IMR-90 (cell line): ENCODE data around the gene PTPRN2. TPM values are rescaled to one million over a fixed set of nuclear protein-coding genes. Genes with fewer than 3 reads are reported as not detected.

Experiments used
- ATAC-seq: fragments of 200-7000 bp; cut with Tn5 transposase; 2 replicates; pipeline ENCODE4 v1.9.1; 2020; ENCODE audit warnings: low read depth, mild to moderate bottlenecking, moderate library complexity
- BruUV-seq: library from RNA; stranded (reverse); fragments of 400-500 nt; replicated peaks from 2 replicates; lab custom pipeline; 2021; lab: Mats Ljungman, UMichigan
- CTCF ChIA-PET: fragments of 300-600 bp; formaldehyde crosslinking; extraction: SDS; loops from one replicate; lab custom pipeline; 2021; ENCODE audit warnings: antibody characterized with exemption; lab: Yijun Ruan, JAX
- POLR2A ChIA-PET: fragments of 300-600 bp; sonication (Branson Sonifier 250); formaldehyde crosslinking; loops from one replicate; lab custom pipeline; 2022; ENCODE audit warnings: antibody characterized with exemption; ENCODE audit not compliant: unreplicated experiment; lab: Charles Lee
- DNase-seq: peaks from one replicate; pipeline ENCODE4 v3.0.0; 2013
- H2AFZ ChIP-seq: replicated peaks from 2 replicates; pipeline ENCODE3; 2013; ENCODE audit warnings: low read length, mild to moderate bottlenecking; ENCODE audit not compliant: poor library complexity
- H2AK5ac ChIP-seq: 2 replicates; pipeline ENCODE4 v1.6.1; 2013; ENCODE audit warnings: low read depth, low read length, inconsistent platforms
- H2AK9ac ChIP-seq: replicated peaks from 2 replicates; pipeline ENCODE3; 2013; ENCODE audit warnings: mild to moderate bottlenecking, low read depth, low read length, moderate library complexity; ENCODE audit not compliant: poor library complexity
- H2BK120ac ChIP-seq: 2 replicates; pipeline ENCODE4 v1.6.1; 2013; ENCODE audit warnings: low read depth, low read length, inconsistent platforms
- H2BK15ac ChIP-seq: 3 replicates; pipeline ENCODE4 v1.6.1; 2013; ENCODE audit warnings: low read depth, low read length, inconsistent platforms
- H2BK20ac ChIP-seq: 2 replicates; pipeline ENCODE4 v1.6.1; 2013; ENCODE audit warnings: low read depth, mild to moderate bottlenecking, inconsistent platforms, low read length, moderate library complexity
- H2BK5ac ChIP-seq: 2 replicates; pipeline ENCODE4 v1.6.1; 2013; ENCODE audit warnings: mild to moderate bottlenecking, low read depth, low read length, inconsistent platforms; ENCODE audit not compliant: poor library complexity, severe bottlenecking
- H3K14ac ChIP-seq: replicated peaks from 2 replicates; pipeline ENCODE4 v1.6.1; 2013; ENCODE audit warnings: low read depth, low read length, inconsistent platforms
- H3K18ac ChIP-seq: 2 replicates; pipeline ENCODE4 v1.6.1; 2013; ENCODE audit warnings: low read depth, low read length, control low read depth
- H3K23ac ChIP-seq: 2 replicates; pipeline ENCODE4 v1.6.1; 2013; ENCODE audit warnings: low read depth, low read length, inconsistent platforms
- H3K27ac ChIP-seq: 2 replicates; pipeline ENCODE4 v1.5.1; 2013; ENCODE audit warnings: mild to moderate bottlenecking, control low read depth, low read length; ENCODE audit not compliant: insufficient read depth
- H3K27me3 ChIP-seq: 2 replicates; pipeline ENCODE4 v1.6.1; 2013; ENCODE audit warnings: low read length; ENCODE audit not compliant: control insufficient read depth, insufficient read depth
- H3K36me3 ChIP-seq: 2 replicates; pipeline ENCODE4 v1.6.1; 2013; ENCODE audit warnings: low read length, mixed read lengths; ENCODE audit not compliant: control insufficient read depth, insufficient read depth
- H3K4ac ChIP-seq: 2 replicates; pipeline ENCODE4 v1.6.1; 2013; ENCODE audit warnings: low read depth, low read length, inconsistent platforms
- H3K4me1 ChIP-seq: 2 replicates; pipeline ENCODE4 v1.6.1; 2013; ENCODE audit warnings: low read length, mixed read lengths; ENCODE audit not compliant: control insufficient read depth, insufficient read depth
- H3K4me2 ChIP-seq: 2 replicates; pipeline ENCODE4 v1.6.1; 2013; ENCODE audit warnings: low read depth, mild to moderate bottlenecking, control low read depth, low read length, moderate library complexity
- H3K4me3 ChIP-seq: 2 replicates; pipeline ENCODE4 v1.5.1; 2013; ENCODE audit warnings: low read depth, mild to moderate bottlenecking, control low read depth, low read length, moderate library complexity; ENCODE audit not compliant: insufficient read depth
- H3K56ac ChIP-seq: 2 replicates; pipeline ENCODE4 v1.6.1; 2013; ENCODE audit warnings: low read length, inconsistent platforms; ENCODE audit not compliant: insufficient read depth; ENCODE audit errors: extremely low read depth
- H3K79me1 ChIP-seq, 2 experiments: 2 replicates each; pipeline ENCODE4 v1.6.1; 2013; ENCODE audit warnings: low read length in 2 of 2, inconsistent platforms in 1 of 2, low read depth in 1 of 2
- H3K9ac ChIP-seq: 2 replicates; pipeline ENCODE4 v1.6.1; 2013; ENCODE audit warnings: low read depth, low read length, control low read depth
- H3K9me1 ChIP-seq: 2 replicates; pipeline ENCODE4 v1.6.1; 2013; ENCODE audit warnings: low read length, inconsistent platforms; ENCODE audit not compliant: insufficient read depth
- H3K9me3 ChIP-seq: 2 replicates; pipeline ENCODE4 v1.6.1; 2013; ENCODE audit warnings: low read length; ENCODE audit not compliant: control insufficient read depth, insufficient read depth
- H4K20me1 ChIP-seq: 2 replicates; pipeline ENCODE4 v1.6.1; 2013; ENCODE audit warnings: low read length, inconsistent platforms; ENCODE audit not compliant: insufficient read depth
- H4K5ac ChIP-seq: 2 replicates; pipeline ENCODE4 v1.6.1; 2013; ENCODE audit warnings: mild to moderate bottlenecking, low read depth, low read length, control low read depth
- H4K8ac ChIP-seq, 2 experiments: 2 replicates each; pipeline ENCODE4 v1.6.1; 2013; ENCODE audit warnings: low read depth in 2 of 2, low read length in 2 of 2, control low read depth in 1 of 2, inconsistent platforms in 1 of 2
- H4K91ac ChIP-seq: 2 replicates; pipeline ENCODE4 v1.6.1; 2013; ENCODE audit warnings: low read depth, low read length, inconsistent platforms; ENCODE audit not compliant: insufficient read depth
- CHD1 ChIP-seq: IDR thresholded peaks from 2 replicates; pipeline ENCODE4 v1.6.1; 2012; ENCODE audit warnings: low read depth, low read length, improper control_type of control experiment
- ELK1 ChIP-seq: fragments of 150-350 bp; IDR thresholded peaks from 2 replicates; pipeline ENCODE4 v1.6.1; 2016; ENCODE audit warnings: low read depth, mild to moderate bottlenecking, low read length, moderate library complexity, borderline replicate concordance
- FOS ChIP-seq: fragments of 150-350 bp; IDR thresholded peaks from 2 replicates; pipeline ENCODE4 v1.6.1; 2016; ENCODE audit warnings: low read depth, low read length
- MAFK ChIP-seq: IDR thresholded peaks from 2 replicates; pipeline ENCODE4 v1.6.1; 2012; ENCODE audit warnings: low read depth, low read length, improper control_type of control experiment
- MAZ ChIP-seq: IDR thresholded peaks from 2 replicates; pipeline ENCODE4 v1.6.1; 2012; ENCODE audit warnings: low read depth, mild to moderate bottlenecking, low read length, improper control_type of control experiment, moderate library complexity, borderline replicate concordance
- NFE2L2 ChIP-seq: fragments of 150-350 bp; IDR thresholded peaks from 2 replicates; pipeline ENCODE4 v1.6.1; 2016; ENCODE audit warnings: low read depth, mild to moderate bottlenecking, low read length
- RAD21 ChIP-seq: IDR thresholded peaks from 2 replicates; pipeline ENCODE4 v1.6.1; 2012; ENCODE audit warnings: low read length, improper control_type of control experiment
- RCOR1 ChIP-seq: IDR thresholded peaks from 2 replicates; pipeline ENCODE4 v1.6.1; 2012; ENCODE audit warnings: mild to moderate bottlenecking, low read length, improper control_type of control experiment; ENCODE audit not compliant: insufficient replicate concordance
- WGBS, 2 experiments: methylation state at CpG; one replicate each; pipeline versions ENCODE4 v1.1.5 to v1.1.7; 2013; ENCODE audit warnings: missing lambda C conversion rate in 2 of 2; ENCODE audit not compliant: insufficient read length in 1 of 2; ENCODE audit errors: extremely low coverage in 2 of 2; 5-methylcytosine and 5-hydroxymethylcytosine counted together
- dilution Hi-C: fragments of 300-500 bp; cut with HindIII; formaldehyde crosslinking; loops from one replicate; pipeline ENCODE4 v1.14.3; 2018; ENCODE audit warnings: low sequenced_read_pairs; ENCODE audit not compliant: unreplicated experiment
- in situ Hi-C: fragments of 300-500 bp; cut with MboI; formaldehyde crosslinking; loops from 3 replicates; pipeline ENCODE4 v1.14.3; 2019; ENCODE audit warnings: low sequenced_read_pairs, inconsistent platforms, mixed read lengths
- intact Hi-C: fragments of 100-400 bp; cut with micrococcal nuclease; formaldehyde crosslinking; loops from 2 replicates; pipeline ENCODE4 v1.10.0; 2022
- polyA plus RNA-seq, 3 experiments: library from polyadenylated mRNA; depleted of rRNA; stranded (reverse); fragments of >200 nt; gene quantifications; 2 replicates each; pipeline ENCODE4 v1.2.3, GENCODE V29; 2012; ENCODE audit warnings: low replicate concordance in 1 of 3
- total RNA-seq: library from RNA; depleted of rRNA; stranded (reverse); fragments of >200 nt; gene quantifications from 2 replicates; pipeline ENCODE4 v1.2.3, GENCODE V29; 2012
- TF ChIP-seq, protein P1 (sequence below): fragments of 150-350 bp; IDR thresholded peaks from 2 replicates; pipeline ENCODE4 v1.6.1; 2017; ENCODE audit warnings: mild to moderate bottlenecking, antibody characterized with exemption, low read length, low read depth
- TF ChIP-seq, protein P2 (sequence below): conservative IDR thresholded peaks from 2 replicates; pipeline ENCODE4 v1.5.1; 2012; ENCODE audit warnings: mild to moderate bottlenecking, low read depth, low read length, improper control_type of control experiment

Gene PTPRN2
- total and polyA plus RNA-seq, 2 of the 4 experiments (the other 2 are of a cell fraction), result 0.03 TPM; not detected in 1

GRCh38 chr7:157522189-157522588, 1065.4 kb downstream of the PTPRN2 start:
- no peak overlapping the region for H3K56ac ChIP-seq
- DNase-seq, result no peak
- H3K9me3 ChIP-seq, result peaks cover 41% of the 10 kb centered on the region
- no peak overlapping the region for H3K4me3 ChIP-seq
- H3K4me2 ChIP-seq, result no peak overlapping the region
- H2BK20ac ChIP-seq, result no peak overlapping the region
- in situ Hi-C loops, result no loop called here
- H3K79me1 ChIP-seq, result no peaks in the 10 kb centered on the region
- no TSS peak for BruUV-seq
- no peaks in the 10 kb centered on the region for H3K9me1 ChIP-seq
- no peak overlapping the region for H3K14ac ChIP-seq
- no peak overlapping the region for H2AK9ac ChIP-seq
- H3K4me1 ChIP-seq, result no peaks in the 10 kb centered on the region
- H4K5ac ChIP-seq, result no peak overlapping the region
- no peak overlapping the region for H4K91ac ChIP-seq
- TF ChIP-seq MAZ (no peak), RCOR1 (no peak), ELK1 (no peak), CHD1 (no peak), NFE2L2 (no peak), FOS (no peak), RAD21 (no peak), MAFK (no peak)
- TF ChIP-seq, protein P1, sequence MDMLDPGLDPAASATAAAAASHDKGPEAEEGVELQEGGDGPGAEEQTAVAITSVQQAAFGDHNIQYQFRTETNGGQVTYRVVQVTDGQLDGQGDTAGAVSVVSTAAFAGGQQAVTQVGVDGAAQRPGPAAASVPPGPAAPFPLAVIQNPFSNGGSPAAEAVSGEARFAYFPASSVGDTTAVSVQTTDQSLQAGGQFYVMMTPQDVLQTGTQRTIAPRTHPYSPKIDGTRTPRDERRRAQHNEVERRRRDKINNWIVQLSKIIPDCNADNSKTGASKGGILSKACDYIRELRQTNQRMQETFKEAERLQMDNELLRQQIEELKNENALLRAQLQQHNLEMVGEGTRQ, result no peak
- TF ChIP-seq, protein P2, sequence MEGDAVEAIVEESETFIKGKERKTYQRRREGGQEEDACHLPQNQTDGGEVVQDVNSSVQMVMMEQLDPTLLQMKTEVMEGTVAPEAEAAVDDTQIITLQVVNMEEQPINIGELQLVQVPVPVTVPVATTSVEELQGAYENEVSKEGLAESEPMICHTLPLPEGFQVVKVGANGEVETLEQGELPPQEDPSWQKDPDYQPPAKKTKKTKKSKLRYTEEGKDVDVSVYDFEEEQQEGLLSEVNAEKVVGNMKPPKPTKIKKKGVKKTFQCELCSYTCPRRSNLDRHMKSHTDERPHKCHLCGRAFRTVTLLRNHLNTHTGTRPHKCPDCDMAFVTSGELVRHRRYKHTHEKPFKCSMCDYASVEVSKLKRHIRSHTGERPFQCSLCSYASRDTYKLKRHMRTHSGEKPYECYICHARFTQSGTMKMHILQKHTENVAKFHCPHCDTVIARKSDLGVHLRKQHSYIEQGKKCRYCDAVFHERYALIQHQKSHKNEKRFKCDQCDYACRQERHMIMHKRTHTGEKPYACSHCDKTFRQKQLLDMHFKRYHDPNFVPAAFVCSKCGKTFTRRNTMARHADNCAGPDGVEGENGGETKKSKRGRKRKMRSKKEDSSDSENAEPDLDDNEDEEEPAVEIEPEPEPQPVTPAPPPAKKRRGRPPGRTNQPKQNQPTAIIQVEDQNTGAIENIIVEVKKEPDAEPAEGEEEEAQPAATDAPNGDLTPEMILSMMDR, result no peak
- no peaks in the 10 kb centered on the region for H3K36me3 ChIP-seq
- no peak for ATAC-seq
- no peaks in the 10 kb centered on the region for H4K20me1 ChIP-seq
- H3K4ac ChIP-seq, result no peak overlapping the region
- no peak overlapping the region for H2BK120ac ChIP-seq
- no peak overlapping the region for H2AK5ac ChIP-seq
- H3K27me3 ChIP-seq, result no peaks in the 10 kb centered on the region
- H3K27ac ChIP-seq, result no peak overlapping the region
- dilution Hi-C loops, result no loop called here
- no peak overlapping the region for H2AFZ ChIP-seq
- H3K18ac ChIP-seq, result no peak overlapping the region
- CTCF ChIA-PET, result interaction anchor here (0.5 kb wide), 1 partner anchor 392 kb away, joined by 3 read pairs; no protein-coding TSS in a partner anchor
- H2BK15ac ChIP-seq, result no peak overlapping the region
- intact Hi-C loops, result no loop called here
- no peak overlapping the region for H3K23ac ChIP-seq
- H3K9ac ChIP-seq, result no peak overlapping the region
- H2BK5ac ChIP-seq, result no peak overlapping the region
- 66% methylated on average over 13 of the region's 18 CpGs; no CpG with 5 or more reads in 1 of the 2 experiments for WGBS, 2 experiments
- POLR2A ChIA-PET, result no interaction called here
- no peak overlapping the region for H4K8ac ChIP-seq
